Lower lobe of right lung (tissue), 2 donors: ENCODE measurements around the gene TSSK2. TPM values are rescaled to one million over a fixed set of nuclear protein-coding genes. Genes with fewer than 3 reads are reported as not detected.

Source experiments
- ATAC-seq, 2 donors: fragments of 200-7000 bp; cut with Tn5 transposase; one replicate each; pipeline ENCODE4 v1.9.1; 2020 to 2022; ENCODE audit warnings: mild to moderate bottlenecking in 2 of 2, moderate library complexity in 2 of 2
- DNase-seq: peaks from one replicate; pipeline ENCODE4 v3.0.0-alpha.2; 2020
- H3K27ac ChIP-seq: fragments of 200-600 bp; one replicate; pipeline ENCODE4 v1.8.0; 2022
- H3K27me3 ChIP-seq: fragments of 200-600 bp; one replicate; pipeline ENCODE4 v1.8.0; 2022; ENCODE audit warnings: low read depth
- H3K36me3 ChIP-seq: fragments of 200-600 bp; one replicate; pipeline ENCODE4 v1.8.0; 2022; ENCODE audit warnings: mild to moderate bottlenecking
- H3K4me1 ChIP-seq: fragments of 200-600 bp; one replicate; pipeline ENCODE4 v1.8.0; 2022
- H3K4me3 ChIP-seq: fragments of 200-600 bp; one replicate; pipeline ENCODE4 v1.8.0; 2022; ENCODE audit warnings: mild to moderate bottlenecking
- H3K9me3 ChIP-seq: fragments of 200-600 bp; one replicate; pipeline ENCODE4 v1.8.0; 2022
- intact Hi-C: fragments of 100-400 bp; cut with DNase I; formaldehyde crosslinking; loops from one replicate; pipeline ENCODE4 v1.11.0; 2022
- total RNA-seq: library from RNA; stranded (reverse); fragmentation: NEBNext Ultra II Directional; extraction: Animal tissue kit (Norgen Biotek cat#: 25700); gene quantifications from one replicate; pipeline ENCODE4 v1.2.1, GENCODE V29; 2021
- TF ChIP-seq, protein P1 (sequence below): fragments of 200-600 bp; IDR thresholded peaks from one replicate; pipeline ENCODE4 v1.8.0; 2022; ENCODE audit warnings: antibody characterized with exemption, mild to moderate bottlenecking
- donor health status: DM: no; HTN: yes; CAD: no; lungs with severe emphysema.

The TSSK2 gene
- total RNA-seq, 1 donor from 2014 or later, result not detected

DNA sequence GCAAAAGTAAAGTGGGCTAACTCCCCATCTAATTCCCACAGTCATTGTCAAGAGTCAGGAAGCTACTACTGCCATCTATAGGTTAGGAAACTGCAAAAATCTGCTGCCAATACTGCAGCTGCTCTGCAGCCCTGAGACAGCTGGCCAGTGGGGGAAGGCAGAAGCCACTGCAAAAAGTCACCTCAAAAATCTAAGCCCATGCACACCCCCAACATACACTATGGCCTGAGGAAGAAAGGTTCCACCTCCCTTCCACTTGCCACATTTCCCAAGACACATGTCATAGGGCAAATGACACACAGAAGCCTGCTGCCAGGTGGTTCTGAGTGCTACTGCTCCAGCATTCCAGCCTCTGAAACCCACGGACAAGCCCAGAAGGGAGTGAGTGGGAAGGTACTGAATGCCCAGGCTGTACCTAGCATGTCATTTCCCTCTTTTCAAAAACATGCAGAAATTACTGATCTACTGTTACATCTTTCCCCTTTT lies 45.8 kb upstream of the TSSK2 start:
- intact Hi-C loops, result no loop called here
- peak overlapping the region; percentile 15 for H3K27ac ChIP-seq
- H3K4me1 ChIP-seq, result no peaks in the 10 kb centered on the region
- peak; percentile 47 to 50 for ATAC-seq
- no peaks in the 10 kb centered on the region for H3K9me3 ChIP-seq
- H3K36me3 ChIP-seq, result peaks cover 46% of the 10 kb centered on the region
- DNase-seq, result no peak
- H3K27me3 ChIP-seq, result no peaks in the 10 kb centered on the region
- TF ChIP-seq, protein P1, sequence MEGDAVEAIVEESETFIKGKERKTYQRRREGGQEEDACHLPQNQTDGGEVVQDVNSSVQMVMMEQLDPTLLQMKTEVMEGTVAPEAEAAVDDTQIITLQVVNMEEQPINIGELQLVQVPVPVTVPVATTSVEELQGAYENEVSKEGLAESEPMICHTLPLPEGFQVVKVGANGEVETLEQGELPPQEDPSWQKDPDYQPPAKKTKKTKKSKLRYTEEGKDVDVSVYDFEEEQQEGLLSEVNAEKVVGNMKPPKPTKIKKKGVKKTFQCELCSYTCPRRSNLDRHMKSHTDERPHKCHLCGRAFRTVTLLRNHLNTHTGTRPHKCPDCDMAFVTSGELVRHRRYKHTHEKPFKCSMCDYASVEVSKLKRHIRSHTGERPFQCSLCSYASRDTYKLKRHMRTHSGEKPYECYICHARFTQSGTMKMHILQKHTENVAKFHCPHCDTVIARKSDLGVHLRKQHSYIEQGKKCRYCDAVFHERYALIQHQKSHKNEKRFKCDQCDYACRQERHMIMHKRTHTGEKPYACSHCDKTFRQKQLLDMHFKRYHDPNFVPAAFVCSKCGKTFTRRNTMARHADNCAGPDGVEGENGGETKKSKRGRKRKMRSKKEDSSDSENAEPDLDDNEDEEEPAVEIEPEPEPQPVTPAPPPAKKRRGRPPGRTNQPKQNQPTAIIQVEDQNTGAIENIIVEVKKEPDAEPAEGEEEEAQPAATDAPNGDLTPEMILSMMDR, result no peak
- no peak overlapping the region for H3K4me3 ChIP-seq

DNA sequence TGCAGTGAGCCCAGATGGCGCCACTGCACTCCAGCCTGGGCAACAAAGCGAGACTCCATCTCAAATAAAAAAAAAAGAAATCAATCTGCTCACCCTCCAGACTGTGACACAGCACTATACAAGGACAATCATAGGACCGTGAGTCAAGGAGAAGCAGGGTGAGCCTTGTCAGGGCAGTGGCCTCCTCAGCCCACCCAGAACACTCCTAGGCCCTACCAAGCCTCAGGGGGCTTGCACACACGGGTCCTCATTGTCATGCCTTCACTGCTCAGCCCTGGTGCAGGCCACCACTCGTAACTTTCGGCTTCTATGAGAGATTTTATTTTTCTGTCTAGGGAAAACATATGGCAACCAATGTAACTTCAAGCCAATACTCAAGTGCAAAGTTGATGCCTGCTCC lies 44.7 kb upstream of the TSSK2 start:
- no peak overlapping the region for H3K4me3 ChIP-seq
- peak in 1 of 2 donors; percentile 41 for ATAC-seq
- TF ChIP-seq, protein P1, result no peak
- peaks cover 35% of the 10 kb centered on the region for H3K36me3 ChIP-seq
- H3K27me3 ChIP-seq, result no peaks in the 10 kb centered on the region
- intact Hi-C loops, result no loop called here
- H3K27ac ChIP-seq, result no peak overlapping the region
- no peaks in the 10 kb centered on the region for H3K9me3 ChIP-seq
- no peaks in the 10 kb centered on the region for H3K4me1 ChIP-seq
- no peak for DNase-seq

DNA sequence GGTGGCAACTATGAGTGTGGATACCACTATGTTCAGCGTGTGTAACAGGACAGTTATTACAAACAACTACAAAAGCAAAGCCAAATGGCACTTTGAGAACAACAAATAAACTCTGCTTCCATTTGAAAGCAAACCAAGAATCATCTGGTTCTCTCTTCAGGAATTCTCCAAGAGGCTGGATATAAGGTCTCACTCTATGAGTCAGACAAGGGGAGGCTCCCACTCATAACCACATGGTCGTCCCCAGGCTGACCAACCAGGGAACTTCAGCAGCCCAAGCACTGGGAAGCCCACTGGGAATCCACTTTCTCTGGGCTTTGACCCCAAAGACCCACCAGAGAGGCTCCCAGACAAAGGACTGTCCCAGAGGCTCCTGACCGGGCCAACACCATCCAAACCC lies 44.2 kb upstream of the TSSK2 start:
- no peak for DNase-seq
- Histone ChIP-seq H3K4me3 (no peak overlapping the region), H3K9me3 (no peaks in the 10 kb centered on the region), H3K4me1 (no peaks in the 10 kb centered on the region), H3K36me3 (peaks cover 33% of the 10 kb centered on the region), H3K27me3 (no peaks in the 10 kb centered on the region), H3K27ac (no peak overlapping the region)
- intact Hi-C loops, result no loop called here
- TF ChIP-seq, protein P1, result no peak
- ATAC-seq, result peak in 1 of 2 donors; percentile 29

DNA sequence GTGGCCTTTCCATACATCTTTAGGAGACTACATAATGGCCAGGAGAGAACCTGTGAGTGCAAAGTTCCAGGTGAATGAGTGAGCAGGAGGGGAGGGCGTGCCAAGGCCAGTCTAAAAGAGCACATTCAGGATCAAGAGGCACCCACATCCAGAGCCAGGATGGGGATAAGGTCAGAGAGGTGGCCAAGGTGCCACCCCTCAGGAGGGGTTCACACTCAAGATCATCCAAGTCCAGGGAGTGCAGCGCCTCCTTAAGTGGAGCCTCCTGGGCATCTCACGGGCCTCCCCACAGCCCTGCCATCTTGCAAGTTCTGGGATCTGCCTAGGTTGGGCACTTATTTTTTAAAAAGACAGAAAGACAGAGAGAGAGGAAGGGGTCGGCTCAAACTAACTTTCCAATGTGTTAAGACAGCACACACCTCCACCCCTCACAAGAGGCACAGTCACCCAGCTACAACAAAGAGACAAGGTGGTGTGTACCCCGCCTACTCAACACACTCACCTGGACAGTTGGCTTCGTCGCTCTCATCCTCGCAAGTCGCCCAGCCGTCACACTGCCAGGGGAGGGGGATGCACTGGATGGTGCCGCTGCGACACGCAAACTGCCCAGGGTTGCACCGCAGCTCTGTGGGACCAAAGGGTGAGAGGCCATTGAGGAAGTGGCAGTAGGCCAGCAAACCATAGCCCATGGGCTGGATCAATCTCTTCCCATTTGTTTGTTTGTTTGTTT lies 42.1 kb upstream of the TSSK2 start:
- intact Hi-C loops, result no loop called here
- H3K36me3 ChIP-seq, result peaks cover 33% of the 10 kb centered on the region
- H3K4me1 ChIP-seq, result no peaks in the 10 kb centered on the region
- no peaks in the 10 kb centered on the region for H3K27me3 ChIP-seq
- DNase-seq (no peak), ATAC-seq (no peak)
- no peak overlapping the region for H3K4me3 ChIP-seq
- TF ChIP-seq, protein P1, result no peak
- no peaks in the 10 kb centered on the region for H3K9me3 ChIP-seq
- no peak overlapping the region for H3K27ac ChIP-seq

DNA sequence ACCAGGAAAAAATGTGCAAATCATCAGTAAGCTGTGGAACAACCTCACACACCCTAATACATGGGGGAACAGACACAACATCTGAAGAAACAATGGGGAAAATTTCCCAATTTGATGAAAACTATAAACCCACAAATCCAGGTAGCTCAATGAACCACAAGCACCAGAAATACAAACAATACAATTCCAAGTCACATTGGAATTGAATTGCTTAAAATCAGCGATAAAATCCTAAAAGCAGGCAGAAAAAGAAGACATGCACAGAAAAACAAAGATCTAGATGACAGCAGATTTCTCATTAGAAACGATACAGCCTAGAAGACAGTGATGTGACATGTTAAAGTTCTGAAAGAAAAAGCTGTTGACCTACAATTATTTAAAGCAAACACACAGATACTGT lies 40.9 kb upstream of the TSSK2 start:
- peaks cover 33% of the 10 kb centered on the region for H3K36me3 ChIP-seq
- TF ChIP-seq, protein P1, result no peak

More for the DNA sequence above, 40.9 kb upstream of the TSSK2 start:
- no peak overlapping the region for H3K4me3 ChIP-seq
- no peaks in the 10 kb centered on the region for H3K4me1 ChIP-seq
- ATAC-seq (no peak), DNase-seq (no peak)
- intact Hi-C loops, result no loop called here
- no peaks in the 10 kb centered on the region for H3K27me3 ChIP-seq
- H3K27ac ChIP-seq, result no peak overlapping the region
- no peaks in the 10 kb centered on the region for H3K9me3 ChIP-seq
